HepG2 (cell line): ENCODE data around the gene PREX1.

Source experiments
- CREBL2 ChIP-seq: sonication (generic); formaldehyde crosslinking; IDR thresholded peaks from 2 replicates; pipeline ENCODE4 v1.8.1; 2023; ENCODE audit warnings: missing genetic modification reagents, mild to moderate bottlenecking, borderline replicate concordance
- FOSL2 ChIP-seq: sonication (generic); formaldehyde crosslinking; IDR thresholded peaks from 2 replicates; pipeline ENCODE4 v1.4.0; 2020; ENCODE audit warnings: missing genetic modification reagents
- RAD21 ChIP-seq: fragments of 450-650 bp; formaldehyde crosslinking; IDR thresholded peaks from 2 replicates; pipeline ENCODE4 v1.5.0; 2020; ENCODE audit warnings: mild to moderate bottlenecking
- TAF1 ChIP-seq: sonication (generic); formaldehyde crosslinking; IDR thresholded peaks from 2 replicates; pipeline ENCODE4 v1.4.0; 2020; ENCODE audit warnings: missing genetic modification reagents
- TCF7 ChIP-seq: sonication (generic); IDR thresholded peaks from 2 replicates; pipeline ENCODE4 v1.6.1; 2016; ENCODE audit warnings: antibody characterized with exemption, low read depth
- ZNF639 ChIP-seq: conservative IDR thresholded peaks from 2 replicates; pipeline ENCODE4 v1.6.1; 2018; ENCODE audit warnings: missing genetic modification reagents
- ZNF784 ChIP-seq: sonication (generic); formaldehyde crosslinking; IDR thresholded peaks from 2 replicates; pipeline ENCODE4 v1.5.1; 2020; ENCODE audit warnings: missing genetic modification reagents, mild to moderate bottlenecking, borderline replicate concordance

- no peak for TF ChIP-seq FOSL2 (CRISPR knock-in tag)
- TF ChIP-seq TCF7: no peak
- no peak for TF ChIP-seq CREBL2 (CRISPR knock-in tag)
- TF ChIP-seq ZNF639: no peak
- no peak for TF ChIP-seq ZNF784
- no peak for TF ChIP-seq RAD21 (CRISPR knock-in tag)
- TF ChIP-seq TAF1 (CRISPR knock-in tag): no peak
These were observed 64.4 kb downstream of the PREX1 start for GRCh38 chr20:48763216-48763914.
